Glomerular visceral epithelial cell (primary cell): ENCODE measurements around the gene MRPL2.

Source experiments
- DNase-seq: peaks from one replicate; pipeline ENCODE4 v3.0.0-alpha.2; 2016; ENCODE audit errors: extremely low spot score

Gene MRPL2

GRCh38 chr6:43059168-43060033, at the start of gene MRPL2, which contains the start of gene KLC4:
Gene MRPL2, minus strand, starts transcription at chr6:43059434. Its CDS starts 53 bp downstream, at chr6:43059381.
Gene KLC4, plus strand, starts transcription at chr6:43059631. Its CDS starts 1,705 bp downstream, at chr6:43061336.
- peak; percentile 98 for DNase-seq

- no peak for DNase-seq
These were observed 48.3 kb upstream of the MRPL2 start for GRCh38 chr6:43107344-43108062.

GRCh38 chr6:43105538-43106222, 46.4 kb upstream of the MRPL2 start:
- DNase-seq: no peak

GRCh38 chr6:43103253-43103876, 44.1 kb upstream of the MRPL2 start:
- no peak for DNase-seq

GRCh38 chr6:43101497-43101896, 42.3 kb upstream of the MRPL2 start:
- no peak for DNase-seq

- no peak for DNase-seq
These were observed 38.3 kb upstream of the MRPL2 start for GRCh38 chr6:43097502-43097901.

- no peak for DNase-seq
These were observed 37.9 kb upstream of the MRPL2 start for GRCh38 chr6:43097098-43097489.

- DNase-seq: peak; percentile 82
These were observed 37.3 kb upstream of the MRPL2 start for GRCh38 chr6:43096451-43097097.

- no peak for DNase-seq
These were observed 36.7 kb upstream of the MRPL2 start for GRCh38 chr6:43095939-43096338.

- peak; percentile 59 for DNase-seq
These were observed 34.4 kb upstream of the MRPL2 start for GRCh38 chr6:43093436-43094289.

- no peak for DNase-seq
These were observed 33.4 kb upstream of the MRPL2 start for GRCh38 chr6:43092635-43093034.

- DNase-seq: no peak
These were observed 32.3 kb upstream of the MRPL2 start for GRCh38 chr6:43091436-43091991.

GRCh38 chr6:43091020-43091419, 31.8 kb upstream of the MRPL2 start:
- no peak for DNase-seq

GRCh38 chr6:43090559-43090956, 31.3 kb upstream of the MRPL2 start:
- no peak for DNase-seq

- no peak for DNase-seq
These were observed 30.8 kb upstream of the MRPL2 start for GRCh38 chr6:43089874-43090558.

GRCh38 chr6:43089467-43089866, 30.2 kb upstream of the MRPL2 start:
- DNase-seq: no peak

- DNase-seq: peak; percentile 51
These were observed 29.4 kb upstream of the MRPL2 start for GRCh38 chr6:43088654-43089056.

GRCh38 chr6:43086022-43086658, 26.9 kb upstream of the MRPL2 start:
- DNase-seq: no peak
